HEK293T (cell line): ENCODE results near the gene S1PR4.

Source experiments
- CTCF ChIA-PET: fragments of 350-600 bp; formaldehyde crosslinking; extraction: SDS; loops from one replicate; lab custom pipeline; 2021; ENCODE audit warnings: antibody characterized with exemption, inconsistent platforms; lab: Yijun Ruan, JAX
- POLR2A ChIA-PET: fragments of 350-600 bp; formaldehyde crosslinking; extraction: SDS; loops from one replicate; lab custom pipeline; 2020; ENCODE audit warnings: antibody characterized with exemption, inconsistent platforms; lab: Yijun Ruan, JAX
- DNase-seq: peaks from one replicate; pipeline ENCODE4 v3.0.0; 2012; ENCODE audit warnings: mixed read lengths; ENCODE audit errors: extremely low spot score
- ARNT ChIP-seq: fragments of 450-650 bp; IDR thresholded peaks from 2 replicates; pipeline ENCODE4 v1.6.1; 2017; ENCODE audit warnings: mild to moderate bottlenecking
- BHLHE40 ChIP-seq: fragments of 450-650 bp; IDR thresholded peaks from 2 replicates; pipeline ENCODE4 v1.6.1; 2016; ENCODE audit warnings: mild to moderate bottlenecking, moderate library complexity, borderline replicate concordance
- CTBP1 ChIP-seq: fragments of 450-650 bp; IDR thresholded peaks from 2 replicates; pipeline ENCODE4 v1.6.1; 2016; ENCODE audit warnings: borderline replicate concordance
- ELF4 ChIP-seq: fragments of 450-650 bp; IDR thresholded peaks from 2 replicates; pipeline ENCODE4 v1.6.1; 2017; ENCODE audit warnings: antibody characterized with exemption
- FOXA1 ChIP-seq: fragments of 450-650 bp; IDR thresholded peaks from 2 replicates; pipeline ENCODE4 v1.6.1; 2016; ENCODE audit warnings: mild to moderate bottlenecking
- FOXK2 ChIP-seq: fragments of 450-650 bp; IDR thresholded peaks from 2 replicates; pipeline ENCODE4 v1.6.1; 2016; ENCODE audit warnings: mild to moderate bottlenecking
- FOXM1 ChIP-seq: fragments of 450-650 bp; IDR thresholded peaks from 2 replicates; pipeline ENCODE4 v1.6.1; 2017; ENCODE audit warnings: mild to moderate bottlenecking, borderline replicate concordance
- HDGF ChIP-seq: fragments of 450-650 bp; IDR thresholded peaks from 2 replicates; pipeline ENCODE4 v1.6.1; 2017; ENCODE audit warnings: antibody characterized with exemption, borderline replicate concordance
- L3MBTL2 ChIP-seq: fragments of 450-650 bp; conservative IDR thresholded peaks from 2 replicates; pipeline ENCODE4 v1.6.1; 2016; ENCODE audit warnings: mild to moderate bottlenecking
- LEF1 ChIP-seq: fragments of 450-650 bp; IDR thresholded peaks from 2 replicates; pipeline ENCODE4 v1.6.1; 2017; ENCODE audit warnings: mild to moderate bottlenecking, borderline replicate concordance
- NFRKB ChIP-seq: fragments of 450-650 bp; IDR thresholded peaks from 2 replicates; pipeline ENCODE4 v1.6.1; 2016; ENCODE audit warnings: mild to moderate bottlenecking, moderate library complexity
- SP1 ChIP-seq: fragments of 450-650 bp; IDR thresholded peaks from 2 replicates; pipeline ENCODE4 v1.6.1; 2017
- SUZ12 ChIP-seq: fragments of 450-650 bp; IDR thresholded peaks from 2 replicates; pipeline ENCODE4 v1.6.1; 2016; ENCODE audit warnings: mild to moderate bottlenecking
- TARDBP ChIP-seq: fragments of 450-650 bp; IDR thresholded peaks from 2 replicates; pipeline ENCODE4 v1.6.1; 2016
- ZNF384 ChIP-seq: fragments of 450-650 bp; IDR thresholded peaks from 2 replicates; pipeline ENCODE4 v1.6.1; 2016
- TF ChIP-seq, protein P1 (sequence below): fragments of 450-650 bp; IDR thresholded peaks from 2 replicates; pipeline ENCODE4 v1.6.1; 2016

Gene S1PR4, protein sequence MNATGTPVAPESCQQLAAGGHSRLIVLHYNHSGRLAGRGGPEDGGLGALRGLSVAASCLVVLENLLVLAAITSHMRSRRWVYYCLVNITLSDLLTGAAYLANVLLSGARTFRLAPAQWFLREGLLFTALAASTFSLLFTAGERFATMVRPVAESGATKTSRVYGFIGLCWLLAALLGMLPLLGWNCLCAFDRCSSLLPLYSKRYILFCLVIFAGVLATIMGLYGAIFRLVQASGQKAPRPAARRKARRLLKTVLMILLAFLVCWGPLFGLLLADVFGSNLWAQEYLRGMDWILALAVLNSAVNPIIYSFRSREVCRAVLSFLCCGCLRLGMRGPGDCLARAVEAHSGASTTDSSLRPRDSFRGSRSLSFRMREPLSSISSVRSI

DNA sequence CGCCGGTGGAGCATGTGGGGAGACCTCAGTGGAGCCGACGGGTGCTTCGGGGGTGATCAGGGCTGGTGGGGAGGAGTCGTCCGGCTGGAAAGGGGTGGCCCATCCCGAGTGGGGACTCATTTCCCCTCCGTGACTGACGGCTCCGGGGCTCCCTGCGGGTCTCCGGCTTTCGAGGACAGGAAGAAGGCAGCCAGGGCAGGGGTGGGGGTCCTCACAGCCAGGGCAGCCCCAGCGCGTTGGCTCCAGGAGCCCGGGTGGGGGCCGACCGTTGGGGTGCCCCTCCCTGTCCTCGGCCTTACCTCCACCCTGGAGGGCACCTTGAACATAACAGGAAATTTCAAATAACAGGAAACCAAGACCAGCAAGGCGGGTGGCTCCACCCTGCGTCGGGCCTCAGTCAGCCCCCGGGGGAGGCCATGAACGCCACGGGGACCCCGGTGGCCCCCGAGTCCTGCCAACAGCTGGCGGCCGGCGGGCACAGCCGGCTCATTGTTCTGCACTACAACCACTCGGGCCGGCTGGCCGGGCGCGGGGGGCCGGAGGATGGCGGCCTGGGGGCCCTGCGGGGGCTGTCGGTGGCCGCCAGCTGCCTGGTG, at the start of gene S1PR4:
TSS of gene S1PR4 (plus strand) at position 393 of the 596 bp plus-strand sequence. CDS start at position 417, 24 bp downstream.
- DNase-seq: no peak
- CTCF ChIA-PET: no interaction called here
- TF ChIP-seq SUZ12 (no peak), FOXM1 (no peak), SP1 (no peak), FOXA1 (no peak), NFRKB (no peak), ARNT (no peak), HDGF (no peak), BHLHE40 (no peak), FOXK2 (no peak), ELF4 (no peak), ZNF384 (no peak)

DNA sequence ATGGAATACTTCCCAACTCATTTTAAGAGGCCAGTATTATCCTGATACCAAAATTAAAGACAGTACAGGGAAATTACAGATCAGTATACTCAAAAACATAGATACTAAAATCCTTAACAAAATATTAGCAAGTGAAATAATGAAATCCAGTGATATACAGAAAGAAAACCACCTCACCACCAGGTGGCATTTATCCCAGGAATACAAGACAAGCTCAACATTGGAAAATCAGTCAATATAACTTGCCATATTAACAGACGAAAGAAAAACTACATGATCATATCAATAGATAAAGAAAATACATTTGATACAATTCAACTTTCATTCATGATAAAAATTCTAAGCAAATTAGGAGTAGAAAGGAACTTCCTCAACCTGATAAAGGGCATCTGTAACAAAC, 49.5 kb upstream of the S1PR4 start:
- no peak for DNase-seq
- ChIA-PET CTCF (interaction anchor here (0.7 to 1.6 kb wide), 8 partner anchors 9 to 178 kb away, joined by 3 to 9 read pairs (median 4); no protein-coding TSS in a partner anchor), POLR2A (interaction anchor here (1.0 kb wide), 1 partner anchor 179 kb away, joined by 4 read pairs; no protein-coding TSS in a partner anchor)
- no peak for TF ChIP-seq NFRKB
- no peak for TF ChIP-seq BHLHE40

More for the DNA sequence above, at the start of gene S1PR4:
- POLR2A ChIA-PET: no interaction called here

DNA sequence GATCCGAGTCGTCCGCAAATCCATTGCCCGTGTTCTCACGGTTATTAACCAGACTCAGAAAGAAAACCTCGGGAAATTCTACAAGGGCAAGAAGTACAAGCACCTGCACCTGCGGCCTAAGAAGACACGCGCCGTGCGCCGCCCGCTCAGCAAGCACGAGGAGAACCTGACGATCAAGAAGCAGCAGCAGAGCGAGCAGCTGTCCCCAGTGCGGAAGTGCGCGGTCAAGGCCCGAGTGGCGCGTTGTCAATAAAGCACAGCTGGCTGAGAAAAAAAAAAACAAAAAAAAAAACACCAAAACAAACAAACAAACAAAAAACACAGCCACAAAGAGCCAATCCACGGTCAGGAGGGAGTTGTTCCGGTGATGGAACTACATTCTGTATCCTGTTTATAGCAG, 47.4 kb upstream of the S1PR4 start:
- ChIA-PET CTCF (interaction anchor here (1.5 kb wide), 1 partner anchor 33 kb away, joined by 5 read pairs; no protein-coding TSS in a partner anchor), POLR2A (interaction anchor here (1.3 kb wide), 1 partner anchor 181 kb away, joined by 3 read pairs; no protein-coding TSS in a partner anchor)
- TF ChIP-seq ELF4: no peak
- peak; percentile 52; the same call in 1 of the 2 replicates for TF ChIP-seq ZNF384
- DNase-seq: no peak

DNA sequence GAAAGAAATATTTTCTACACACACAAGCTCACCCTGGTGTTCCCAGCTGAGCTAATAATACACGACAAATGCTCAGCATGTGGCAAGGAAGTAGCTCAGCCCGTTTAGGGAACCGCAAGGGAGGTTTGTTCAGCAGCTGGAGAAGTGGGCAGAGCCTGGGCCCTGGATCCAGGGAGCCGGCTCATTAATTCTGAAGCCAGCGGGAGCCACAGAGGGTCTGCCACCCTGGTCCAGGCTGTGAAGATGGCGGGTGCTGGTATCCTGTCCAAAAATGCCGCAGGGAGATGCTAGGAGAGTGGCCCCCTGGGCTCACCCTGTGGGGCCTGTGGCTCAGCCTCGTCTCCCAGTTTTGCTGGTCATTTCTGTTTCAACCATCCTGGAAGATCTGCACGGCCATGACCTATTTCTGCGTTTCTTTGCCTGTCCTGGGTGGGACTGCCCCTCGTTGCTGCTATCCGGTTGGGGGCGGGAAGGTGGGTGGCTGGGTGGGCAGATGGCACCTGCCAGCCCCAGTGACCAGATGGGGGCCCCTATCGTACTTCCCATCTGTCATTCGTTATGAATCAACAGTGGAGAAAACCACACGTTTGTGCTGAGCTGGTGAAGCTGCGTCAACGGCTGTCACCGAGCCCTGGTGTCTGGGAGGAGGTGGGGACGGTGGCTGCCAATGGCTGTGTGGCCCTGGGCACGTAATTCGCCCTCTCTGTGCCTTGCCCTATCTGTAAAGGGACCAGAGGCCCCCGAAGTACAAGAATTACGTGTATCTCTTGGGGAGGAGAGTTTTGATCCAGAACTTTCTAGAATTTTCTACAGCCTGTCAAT, 45.4 kb upstream of the S1PR4 start:
- DNase-seq: no peak
- TF ChIP-seq, protein P1, sequence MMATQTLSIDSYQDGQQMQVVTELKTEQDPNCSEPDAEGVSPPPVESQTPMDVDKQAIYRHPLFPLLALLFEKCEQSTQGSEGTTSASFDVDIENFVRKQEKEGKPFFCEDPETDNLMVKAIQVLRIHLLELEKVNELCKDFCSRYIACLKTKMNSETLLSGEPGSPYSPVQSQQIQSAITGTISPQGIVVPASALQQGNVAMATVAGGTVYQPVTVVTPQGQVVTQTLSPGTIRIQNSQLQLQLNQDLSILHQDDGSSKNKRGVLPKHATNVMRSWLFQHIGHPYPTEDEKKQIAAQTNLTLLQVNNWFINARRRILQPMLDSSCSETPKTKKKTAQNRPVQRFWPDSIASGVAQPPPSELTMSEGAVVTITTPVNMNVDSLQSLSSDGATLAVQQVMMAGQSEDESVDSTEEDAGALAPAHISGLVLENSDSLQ: no peak
- TF ChIP-seq L3MBTL2 (no peak), FOXM1 (no peak), HDGF (no peak), TARDBP (no peak), ARNT (no peak), BHLHE40 (no peak), ZNF384 (no peak), NFRKB (no peak), LEF1 (no peak), SUZ12 (no peak), FOXA1 (no peak), ELF4 (no peak), CTBP1 (no peak), FOXK2 (no peak)
- ChIA-PET CTCF (no interaction called here), POLR2A (no interaction called here)

DNA sequence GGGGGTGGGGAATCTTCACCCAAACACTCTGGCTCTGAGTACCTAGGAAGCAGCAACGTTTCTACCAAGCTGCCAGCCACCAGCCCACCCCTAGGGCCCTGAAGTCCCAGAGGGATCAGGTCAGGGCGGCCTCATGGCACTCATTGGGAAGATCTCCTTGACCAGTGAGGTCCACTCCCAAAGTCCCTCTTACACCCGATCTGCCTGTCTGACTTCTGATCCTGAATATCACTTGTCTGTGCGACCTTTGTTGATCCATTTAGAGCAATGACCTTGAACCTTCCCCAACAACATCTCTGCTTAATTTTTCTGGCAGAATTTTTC, 44.8 kb upstream of the S1PR4 start:
- no peak for TF ChIP-seq L3MBTL2
- TF ChIP-seq CTBP1: no peak
- TF ChIP-seq, protein P1: no peak
- TF ChIP-seq HDGF: no peak
- ChIA-PET CTCF (no interaction called here), POLR2A (no interaction called here)
- no peak for DNase-seq

DNA sequence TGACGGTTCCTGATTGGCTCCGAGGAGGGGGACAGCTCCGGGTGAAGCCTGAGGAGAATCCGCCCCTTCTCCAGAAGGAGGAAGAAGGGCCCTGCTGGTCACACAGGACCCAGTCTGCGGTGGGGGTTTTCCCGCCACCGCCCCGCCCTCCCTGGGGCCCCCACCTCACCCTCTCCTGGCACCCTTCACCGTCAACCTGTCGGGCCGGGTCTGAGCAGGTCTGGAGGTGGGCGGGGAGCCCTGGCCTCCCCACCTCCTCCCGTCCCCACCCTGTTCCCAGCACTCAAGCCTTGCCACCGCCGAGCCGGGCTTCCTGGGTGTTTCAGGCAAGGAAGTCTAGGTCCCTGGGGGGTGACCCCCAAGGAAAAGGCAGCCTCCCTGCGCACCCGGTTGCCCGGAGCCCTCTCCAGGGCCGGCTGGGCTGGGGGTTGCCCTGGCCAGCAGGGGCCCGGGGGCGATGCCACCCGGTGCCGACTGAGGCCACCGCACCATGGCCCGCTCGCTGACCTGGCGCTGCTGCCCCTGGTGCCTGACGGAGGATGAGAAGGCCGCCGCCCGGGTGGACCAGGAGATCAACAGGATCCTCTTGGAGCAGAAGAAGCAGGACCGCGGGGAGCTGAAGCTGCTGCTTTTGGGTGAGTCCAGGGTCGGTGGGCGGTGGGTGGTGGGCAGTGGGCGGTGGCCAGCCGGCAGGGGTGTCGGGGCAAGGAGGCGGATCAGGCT, 42.4 kb upstream of the S1PR4 start, which contains the start of gene GNA15:
TSS of gene GNA15 (plus strand) at position 73 of the 723 bp plus-strand sequence. CDS start at position 491, 418 bp downstream.
- CTCF ChIA-PET: interaction anchor here (0.6 kb wide), 1 partner anchor 239 kb away, joined by 5 read pairs; no protein-coding TSS in a partner anchor
- TF ChIP-seq ZNF384 (no peak), HDGF (no peak), CTBP1 (no peak), L3MBTL2 (no peak), FOXK2 (no peak)
- POLR2A ChIA-PET: no interaction called here
- DNase-seq: no peak
